HepG2 (cell line): ENCODE measurements around the gene COA1. TPM values are rescaled to one million over a fixed set of nuclear protein-coding genes. Genes with fewer than 3 reads are reported as not detected.
A peak's percentile ranks its signal among the peaks of the same experiment; 100 is the strongest.

Experiments
- ATF5 ChIP-seq: sonication (generic); formaldehyde crosslinking; IDR thresholded peaks from 2 replicates; pipeline ENCODE4 v1.4.0; 2020; ENCODE audit warnings: mild to moderate bottlenecking, low read depth, missing genetic modification reagents
- CBX1 ChIP-seq: IDR thresholded peaks from one replicate; pipeline ENCODE4 v1.6.1; 2016; ENCODE audit warnings: antibody characterized with exemption, low read depth
- DPF2 ChIP-seq: sonication (generic); formaldehyde crosslinking; IDR thresholded peaks from 2 replicates; pipeline ENCODE4 v1.4.0; 2020; ENCODE audit warnings: mild to moderate bottlenecking, low read depth, missing genetic modification reagents, borderline replicate concordance
- ELK4 ChIP-seq: sonication (generic); formaldehyde crosslinking; IDR thresholded peaks from 2 replicates; pipeline ENCODE4 v1.9.0; 2021; ENCODE audit warnings: missing genetic modification reagents, borderline replicate concordance
- GTF2F1 ChIP-seq: fragments of 150-350 bp; IDR thresholded peaks from 2 replicates; pipeline ENCODE4 v1.6.1; 2014; ENCODE audit warnings: low read length
- KMT2B ChIP-seq: IDR thresholded peaks from 2 replicates; pipeline ENCODE4 v1.6.1; 2016; ENCODE audit warnings: missing genetic modification reagents, missing compliant biosample characterization
- PITX1 ChIP-seq: sonication (generic); formaldehyde crosslinking; IDR thresholded peaks from 2 replicates; pipeline ENCODE4 v1.5.1; 2020; ENCODE audit warnings: mild to moderate bottlenecking, missing genetic modification reagents
- SP4 ChIP-seq: sonication (generic); formaldehyde crosslinking; IDR thresholded peaks from 2 replicates; pipeline ENCODE4 v1.8.1; 2023; ENCODE audit warnings: mild to moderate bottlenecking, missing genetic modification reagents
- ZMYM4 ChIP-seq: sonication (generic); formaldehyde crosslinking; IDR thresholded peaks from 2 replicates; pipeline ENCODE4 v1.8.1; 2023; ENCODE audit warnings: mild to moderate bottlenecking, missing genetic modification reagents
- ZNF138 ChIP-seq: sonication (generic); formaldehyde crosslinking; IDR thresholded peaks from 2 replicates; pipeline ENCODE4 v1.5.0; 2020; ENCODE audit warnings: mild to moderate bottlenecking, low read depth, missing genetic modification reagents
- ZNF317 ChIP-seq: sonication (generic); formaldehyde crosslinking; IDR thresholded peaks from 2 replicates; pipeline ENCODE4 v1.5.0; 2020; ENCODE audit warnings: mild to moderate bottlenecking, missing genetic modification reagents
- ZNF367 ChIP-seq: sonication (generic); formaldehyde crosslinking; IDR thresholded peaks from 2 replicates; pipeline ENCODE4 v1.4.0; 2020; ENCODE audit warnings: missing genetic modification reagents, borderline replicate concordance
- ZNF382 ChIP-seq: sonication (generic); formaldehyde crosslinking; IDR thresholded peaks from 2 replicates; pipeline ENCODE4 v1.5.0; 2020; ENCODE audit warnings: missing genetic modification reagents, mild to moderate bottlenecking, borderline replicate concordance
- ZNF501 ChIP-seq: sonication (generic); formaldehyde crosslinking; IDR thresholded peaks from 2 replicates; pipeline ENCODE4 v1.5.1; 2020; ENCODE audit warnings: mild to moderate bottlenecking, moderate library complexity, missing genetic modification reagents
- ZNF639 ChIP-seq: conservative IDR thresholded peaks from 2 replicates; pipeline ENCODE4 v1.6.1; 2018; ENCODE audit warnings: missing genetic modification reagents
- ZNF670 ChIP-seq: sonication (generic); formaldehyde crosslinking; IDR thresholded peaks from 2 replicates; pipeline ENCODE4 v1.8.0; 2022; ENCODE audit warnings: mild to moderate bottlenecking, missing genetic modification reagents, borderline replicate concordance
- ZNF720 ChIP-seq: sonication (generic); formaldehyde crosslinking; IDR thresholded peaks from 2 replicates; pipeline ENCODE4 v1.4.0; 2020; ENCODE audit warnings: missing genetic modification reagents
- polyA plus RNA-seq, 8 experiments: library from polyadenylated mRNA; depleted of rRNA in 3 of 8; stranded (reverse) in 7 of 8; unstranded in 1 of 8; fragments of >200 nt; fragmentation: Illumina TruSeq in 4 of 8; extraction: Trizol in 4 of 8; gene quantifications; 2 replicates each; pipeline versions ENCODE4 v1.2.1 to v1.2.3, GENCODE V29; 2011 to 2016; ENCODE audit warnings: low read depth in 4 of 8, missing spikeins in 1 of 8, mixed read lengths in 1 of 8; ENCODE audit not compliant: insufficient read depth in 1 of 8
- total RNA-seq, 5 experiments: library from RNA; depleted of rRNA; stranded (reverse); fragments of >200 nt; fragmentation: Illumina TruSeq; extraction: Trizol; gene quantifications; 2 replicates each; pipeline ENCODE4 v1.2.3, GENCODE V29; 2016; ENCODE audit warnings: low read depth in 1 of 5
- TF ChIP-seq, protein P1 (sequence below): sonication (generic); formaldehyde crosslinking; IDR thresholded peaks from 2 replicates; pipeline ENCODE4 v1.4.0; 2020; ENCODE audit warnings: mild to moderate bottlenecking, missing genetic modification reagents
- TF ChIP-seq, protein P2 (sequence below): sonication (generic); formaldehyde crosslinking; IDR thresholded peaks from 2 replicates; pipeline ENCODE4 v1.8.1; 2023; ENCODE audit warnings: missing genetic modification reagents, inconsistent platforms, borderline replicate concordance

COA1 gene
- total and polyA plus RNA-seq, 2 of the 13 experiments (the other 11 are each of a cell fraction or from before 2014, with no cell fraction given) = 33.2 to 65.7 TPM

DNA sequence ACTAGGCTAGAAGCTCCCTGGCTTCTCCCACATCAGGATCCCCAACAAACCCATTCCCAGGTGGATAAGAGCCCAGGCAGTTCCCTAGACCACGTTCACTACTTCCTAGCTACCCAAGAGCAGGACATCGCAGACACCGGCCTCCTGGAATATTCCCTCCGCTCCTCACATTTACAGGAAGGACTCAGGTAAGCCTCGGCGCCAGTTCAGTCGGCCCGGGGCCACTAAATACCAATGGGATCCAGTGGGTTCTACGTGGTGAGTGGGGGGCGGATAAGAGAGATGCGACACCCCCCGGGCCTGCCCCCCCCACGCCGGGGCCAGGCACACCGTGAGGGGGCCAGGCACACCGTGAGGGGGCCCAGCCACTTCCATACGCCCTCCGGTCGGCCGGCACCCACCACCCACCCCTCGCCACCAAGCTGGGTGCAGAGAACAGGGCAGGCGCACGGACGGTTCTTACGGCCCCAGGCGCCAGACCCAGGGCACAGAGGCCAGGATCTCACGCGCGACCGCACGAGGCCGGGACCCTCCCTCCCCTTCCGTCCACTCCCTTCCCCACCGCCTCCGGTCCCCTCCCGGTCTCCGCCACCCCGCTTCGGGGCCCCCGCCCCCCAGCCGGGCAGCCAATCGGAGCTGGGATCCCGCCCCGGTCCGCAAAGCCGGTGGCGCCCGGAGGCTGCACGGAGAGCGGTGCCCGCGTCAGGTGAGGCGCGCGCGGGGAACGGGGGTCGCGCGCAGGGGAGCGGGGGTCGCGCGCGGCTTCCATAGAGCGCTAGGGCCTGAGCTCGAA lies 28.9 kb upstream of the COA1 start, which contains the start of gene BLVRA (continued):
- TF ChIP-seq ZNF670 (no peak), ZNF317 (CRISPR knock-in tag) (peak; percentile 36; the same call in 1 of the 2 replicates), ZNF138 (CRISPR knock-in tag) (peak; percentile 67; the same call in 1 of the 2 replicates), ATF5 (CRISPR knock-in tag) (0 out of 2 replicates have a peak, but pooled peaks have one; percentile 70), ZNF501 (CRISPR knock-in tag) (0 out of 2 replicates have a peak, but pooled peaks have one; percentile 46), ZNF367 (CRISPR knock-in tag) (no peak), CBX1 (no peak), KMT2B (CRISPR knock-in tag) (0 out of 2 replicates have a peak, but pooled peaks have one; percentile 54), ZNF639 (peak; percentile 43; the same call in 1 of the 2 replicates), DPF2 (CRISPR knock-in tag) (no peak; the same call in 1 of the 2 replicates), ZNF720 (CRISPR knock-in tag) (no peak), SP4 (CRISPR knock-in tag) (peak; percentile 26; the same call in 1 of the 2 replicates), ZMYM4 (CRISPR knock-in tag) (peak; percentile 64; the same call in 1 of the 2 replicates), ELK4 (CRISPR knock-in tag) (no peak), GTF2F1 (no peak), PITX1 (CRISPR knock-in tag) (peak; percentile 17; the same call in 1 of the 2 replicates), ZNF382 (CRISPR knock-in tag) (no peak)
- TF ChIP-seq, protein P1, sequence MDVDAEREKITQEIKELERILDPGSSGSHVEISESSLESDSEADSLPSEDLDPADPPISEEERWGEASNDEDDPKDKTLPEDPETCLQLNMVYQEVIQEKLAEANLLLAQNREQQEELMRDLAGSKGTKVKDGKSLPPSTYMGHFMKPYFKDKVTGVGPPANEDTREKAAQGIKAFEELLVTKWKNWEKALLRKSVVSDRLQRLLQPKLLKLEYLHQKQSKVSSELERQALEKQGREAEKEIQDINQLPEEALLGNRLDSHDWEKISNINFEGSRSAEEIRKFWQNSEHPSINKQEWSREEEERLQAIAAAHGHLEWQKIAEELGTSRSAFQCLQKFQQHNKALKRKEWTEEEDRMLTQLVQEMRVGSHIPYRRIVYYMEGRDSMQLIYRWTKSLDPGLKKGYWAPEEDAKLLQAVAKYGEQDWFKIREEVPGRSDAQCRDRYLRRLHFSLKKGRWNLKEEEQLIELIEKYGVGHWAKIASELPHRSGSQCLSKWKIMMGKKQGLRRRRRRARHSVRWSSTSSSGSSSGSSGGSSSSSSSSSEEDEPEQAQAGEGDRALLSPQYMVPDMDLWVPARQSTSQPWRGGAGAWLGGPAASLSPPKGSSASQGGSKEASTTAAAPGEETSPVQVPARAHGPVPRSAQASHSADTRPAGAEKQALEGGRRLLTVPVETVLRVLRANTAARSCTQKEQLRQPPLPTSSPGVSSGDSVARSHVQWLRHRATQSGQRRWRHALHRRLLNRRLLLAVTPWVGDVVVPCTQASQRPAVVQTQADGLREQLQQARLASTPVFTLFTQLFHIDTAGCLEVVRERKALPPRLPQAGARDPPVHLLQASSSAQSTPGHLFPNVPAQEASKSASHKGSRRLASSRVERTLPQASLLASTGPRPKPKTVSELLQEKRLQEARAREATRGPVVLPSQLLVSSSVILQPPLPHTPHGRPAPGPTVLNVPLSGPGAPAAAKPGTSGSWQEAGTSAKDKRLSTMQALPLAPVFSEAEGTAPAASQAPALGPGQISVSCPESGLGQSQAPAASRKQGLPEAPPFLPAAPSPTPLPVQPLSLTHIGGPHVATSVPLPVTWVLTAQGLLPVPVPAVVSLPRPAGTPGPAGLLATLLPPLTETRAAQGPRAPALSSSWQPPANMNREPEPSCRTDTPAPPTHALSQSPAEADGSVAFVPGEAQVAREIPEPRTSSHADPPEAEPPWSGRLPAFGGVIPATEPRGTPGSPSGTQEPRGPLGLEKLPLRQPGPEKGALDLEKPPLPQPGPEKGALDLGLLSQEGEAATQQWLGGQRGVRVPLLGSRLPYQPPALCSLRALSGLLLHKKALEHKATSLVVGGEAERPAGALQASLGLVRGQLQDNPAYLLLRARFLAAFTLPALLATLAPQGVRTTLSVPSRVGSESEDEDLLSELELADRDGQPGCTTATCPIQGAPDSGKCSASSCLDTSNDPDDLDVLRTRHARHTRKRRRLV = 0 out of 2 replicates have a peak, but pooled peaks have one; percentile 49
- TF ChIP-seq, protein P2, sequence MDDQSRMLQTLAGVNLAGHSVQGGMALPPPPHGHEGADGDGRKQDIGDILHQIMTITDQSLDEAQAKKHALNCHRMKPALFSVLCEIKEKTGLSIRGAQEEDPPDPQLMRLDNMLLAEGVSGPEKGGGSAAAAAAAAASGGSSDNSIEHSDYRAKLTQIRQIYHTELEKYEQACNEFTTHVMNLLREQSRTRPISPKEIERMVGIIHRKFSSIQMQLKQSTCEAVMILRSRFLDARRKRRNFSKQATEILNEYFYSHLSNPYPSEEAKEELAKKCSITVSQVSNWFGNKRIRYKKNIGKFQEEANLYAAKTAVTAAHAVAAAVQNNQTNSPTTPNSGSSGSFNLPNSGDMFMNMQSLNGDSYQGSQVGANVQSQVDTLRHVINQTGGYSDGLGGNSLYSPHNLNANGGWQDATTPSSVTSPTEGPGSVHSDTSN (CRISPR knock-in tag) = no peak
